ENCODE results near the gene MARCHF2. TPM values are rescaled to one million over a fixed set of nuclear protein-coding genes. Genes with fewer than 3 reads are reported as not detected.

MARCHF2 gene
- total RNA-seq, 1 donor: 51.8 TPM

GRCh38 chr19:8444677-8445487 is 31.8 kb downstream of the MARCHF2 start, which contains the start of gene HNRNPM:
HNRNPM (plus strand) TSS chr19:8444975; CDS start chr19:8444999, 24 bp downstream.
- DNase-seq (ENCODE audit: low read depth): peak; percentile 98
- TF ChIP-seq CTCF (IDR thresholded peaks at IDR 0.05; ENCODE audit: insufficient read depth, low read depth, low read length): no peak
- peak within 1 kb of the TSS; percentile 91 for H3K4me3 ChIP-seq (ENCODE audit: low read depth, low read length)

- peak; percentile 54 for DNase-seq (ENCODE audit: low read depth)
- TF ChIP-seq CTCF (IDR thresholded peaks at IDR 0.05; ENCODE audit: insufficient read depth, low read depth, low read length): no peak
These were observed 32.4 kb downstream of the MARCHF2 start for GRCh38 chr19:8445488-8446001.

GRCh38 chr19:8446061-8446709 is 33.1 kb downstream of the MARCHF2 start:
- peak overlapping the region; percentile 91 for H3K4me3 ChIP-seq (ENCODE audit: low read depth, low read length)
- no peak for TF ChIP-seq CTCF (IDR thresholded peaks at IDR 0.05; ENCODE audit: insufficient read depth, low read depth, low read length)
- no peak for DNase-seq (ENCODE audit: low read depth)

More at GRCh38 chr19:8445488-8446001, 32.4 kb downstream of the MARCHF2 start:
- H3K4me3 ChIP-seq (ENCODE audit: low read depth, low read length): peak overlapping the region; percentile 91

- DNase-seq (ENCODE audit: low read depth): no peak
- H3K4me3 ChIP-seq (ENCODE audit: low read depth, low read length): no peak overlapping the region
- no peak for TF ChIP-seq CTCF (IDR thresholded peaks at IDR 0.05; ENCODE audit: insufficient read depth, low read depth, low read length)
These were observed 36.7 kb downstream of the MARCHF2 start for GRCh38 chr19:8449830-8450229.

- TF ChIP-seq CTCF (IDR thresholded peaks at IDR 0.05; ENCODE audit: insufficient read depth, low read depth, low read length): no peak
- H3K4me3 ChIP-seq (ENCODE audit: low read depth, low read length): no peak overlapping the region
- DNase-seq (ENCODE audit: low read depth): no peak
These were observed 38.3 kb downstream of the MARCHF2 start for GRCh38 chr19:8451377-8451776.

GRCh38 chr19:8451885-8452284 is 38.8 kb downstream of the MARCHF2 start:
- TF ChIP-seq CTCF (IDR thresholded peaks at IDR 0.05; ENCODE audit: insufficient read depth, low read depth, low read length): no peak
- no peak overlapping the region for H3K4me3 ChIP-seq (ENCODE audit: low read depth, low read length)
- peak; percentile 78 for DNase-seq (ENCODE audit: low read depth)

Measured in fibroblast of villous mesenchyme (primary cell).